ENCODE measurements around the gene DISP3. TPM values are rescaled to one million over a fixed set of nuclear protein-coding genes. Genes with fewer than 3 reads are reported as not detected.

Gene DISP3
- total RNA-seq, 3 donors from 2014 or later (not counting 1 experiment from before 2014, with no cell fraction given), result 0.24 to 0.68 (median 0.60) TPM

GRCh38 chr1:11536573-11537379, 57.8 kb downstream of the DISP3 start:
- intact Hi-C loops (cut with micrococcal nuclease), result no loop called here
- no peaks in the 10 kb centered on the region for H3K27me3 Mint-ChIP-seq (ENCODE audit: low read depth in 2 of 2)
- H3K4me3 Mint-ChIP-seq, result no peak overlapping the region
- Histone ChIP-seq H3K27ac (ENCODE audit: low read length) (no peak overlapping the region), H3K4me1 (ENCODE audit: control insufficient read depth, insufficient read depth, low read length) (no peaks in the 10 kb centered on the region), H3K36me3 (ENCODE audit: control insufficient read depth, insufficient read depth, low read length) (no peaks in the 10 kb centered on the region), H3K9me3 (ENCODE audit: control insufficient read depth, insufficient read depth, low read length) (no peaks in the 10 kb centered on the region), H3K27me3 (ENCODE audit: control insufficient read depth, insufficient read depth, low read length) (no peaks in the 10 kb centered on the region), H3K4me3 (ENCODE audit: low read length) (no peak overlapping the region)
- no peaks in the 10 kb centered on the region for H3K36me3 Mint-ChIP-seq
- no peak for TF ChIP-seq CTCF (IDR thresholded peaks at IDR 0.05)
- no peak overlapping the region for H3K27ac Mint-ChIP-seq
- no peaks in the 10 kb centered on the region for H3K9me3 Mint-ChIP-seq
- WGBS (ENCODE audit: insufficient coverage), result 85% methylated on average over 24 of the region's 26 CpGs
- no peak for DNase-seq
- H3K4me1 Mint-ChIP-seq, result no peaks in the 10 kb centered on the region
- ATAC-seq, result no peak

- WGBS (ENCODE audit: insufficient coverage), result 86% methylated on average over 9 of the region's 9 CpGs
- no peak for ATAC-seq
- no peaks in the 10 kb centered on the region for H3K27me3 ChIP-seq (ENCODE audit: control insufficient read depth, insufficient read depth, low read length)
- no peaks in the 10 kb centered on the region for H3K9me3 ChIP-seq (ENCODE audit: control insufficient read depth, insufficient read depth, low read length)
- H3K4me3 Mint-ChIP-seq, result no peak overlapping the region
- H3K4me1 Mint-ChIP-seq, result no peaks in the 10 kb centered on the region
- no peak overlapping the region for H3K27ac ChIP-seq (ENCODE audit: low read length)
- no peaks in the 10 kb centered on the region for H3K27me3 Mint-ChIP-seq (ENCODE audit: low read depth in 2 of 2)
- H3K36me3 Mint-ChIP-seq, result no peaks in the 10 kb centered on the region
- no peak overlapping the region for H3K27ac Mint-ChIP-seq
- H3K36me3 ChIP-seq (ENCODE audit: control insufficient read depth, insufficient read depth, low read length), result no peaks in the 10 kb centered on the region
- H3K4me1 ChIP-seq (ENCODE audit: control insufficient read depth, insufficient read depth, low read length), result no peaks in the 10 kb centered on the region
- intact Hi-C loops (cut with micrococcal nuclease), result no loop called here
- no peak overlapping the region for H3K4me3 ChIP-seq (ENCODE audit: low read length)
- no peaks in the 10 kb centered on the region for H3K9me3 Mint-ChIP-seq
- no peak for TF ChIP-seq CTCF (IDR thresholded peaks at IDR 0.05)
- DNase-seq, result no peak
Observed at GRCh38 chr1:11537380-11537764, 58.4 kb downstream of the DISP3 start.

- H3K4me1 ChIP-seq (ENCODE audit: control insufficient read depth, insufficient read depth, low read length), result no peaks in the 10 kb centered on the region
- no peak overlapping the region for H3K4me3 ChIP-seq (ENCODE audit: low read length)
- Mint-ChIP-seq H3K27ac (no peak overlapping the region), H3K36me3 (no peaks in the 10 kb centered on the region), H3K4me1 (no peaks in the 10 kb centered on the region), H3K27me3 (ENCODE audit: low read depth in 2 of 2) (no peaks in the 10 kb centered on the region), H3K9me3 (no peaks in the 10 kb centered on the region), H3K4me3 (no peak overlapping the region)
- no peak for DNase-seq
- intact Hi-C loops (cut with micrococcal nuclease), result no loop called here
- H3K36me3 ChIP-seq (ENCODE audit: control insufficient read depth, insufficient read depth, low read length), result no peaks in the 10 kb centered on the region
- H3K27ac ChIP-seq (ENCODE audit: low read length), result no peak overlapping the region
- no peaks in the 10 kb centered on the region for H3K27me3 ChIP-seq (ENCODE audit: control insufficient read depth, insufficient read depth, low read length)
- no peak for TF ChIP-seq CTCF (IDR thresholded peaks at IDR 0.05)
- 81% methylated on average over 14 of the region's 14 CpGs for WGBS (ENCODE audit: insufficient coverage)
- no peaks in the 10 kb centered on the region for H3K9me3 ChIP-seq (ENCODE audit: control insufficient read depth, insufficient read depth, low read length)
- ATAC-seq, result no peak
Observed at GRCh38 chr1:11537854-11538591, 59.1 kb downstream of the DISP3 start.

Data from natural killer cell (primary cell).